Stimulated activated CD8-positive, alpha-beta memory T cell treated with anti-CD3 and anti-CD28 coated beads, Interleukin-12 subunit alpha, Interleukin-12 subunit beta, amount 100 ng/mL, for 1 hour (primary cell): ENCODE measurements around the gene SAA4.
"Not testable (repeated sequence)": the region's sequence is repeated elsewhere in the genome, so short reads cannot be mapped to it uniquely, and the experiment has no call there.

Experiments
- DNase-seq: peaks from one replicate; pipeline ENCODE4 v3.0.0-alpha.2; 2020; ENCODE audit warnings: low read depth

The SAA4 gene

GRCh38 chr11:18246379-18247190 is 10.0 kb upstream of the SAA4 start:
- not testable (repeated sequence) for DNase-seq

GRCh38 chr11:18245396-18245795 is 8.8 kb upstream of the SAA4 start:
- no peak for DNase-seq

- DNase-seq = peak; percentile 33
These were observed 7.3 kb upstream of the SAA4 start for GRCh38 chr11:18243783-18244362.

DNA sequence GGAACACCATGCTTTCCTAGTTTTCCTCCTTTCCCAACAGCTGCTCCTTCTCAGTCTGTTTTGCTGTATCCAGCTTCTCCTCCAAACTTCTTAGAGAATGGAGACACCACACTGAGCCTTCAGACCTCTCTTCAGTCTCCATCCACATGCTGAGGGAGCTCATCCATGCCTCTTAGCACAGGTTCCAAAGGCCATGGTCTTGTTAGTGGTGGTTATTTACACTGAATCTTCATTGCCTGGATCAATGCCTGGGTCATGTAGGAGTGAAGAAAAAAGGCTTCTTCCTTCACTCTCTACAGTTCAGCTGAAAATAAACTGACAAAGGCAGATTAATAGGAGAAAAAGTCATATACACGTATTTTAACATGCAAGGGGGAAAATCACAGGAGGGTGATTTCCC is 3.1 kb upstream of the SAA4 start:
- DNase-seq = no peak

DNA sequence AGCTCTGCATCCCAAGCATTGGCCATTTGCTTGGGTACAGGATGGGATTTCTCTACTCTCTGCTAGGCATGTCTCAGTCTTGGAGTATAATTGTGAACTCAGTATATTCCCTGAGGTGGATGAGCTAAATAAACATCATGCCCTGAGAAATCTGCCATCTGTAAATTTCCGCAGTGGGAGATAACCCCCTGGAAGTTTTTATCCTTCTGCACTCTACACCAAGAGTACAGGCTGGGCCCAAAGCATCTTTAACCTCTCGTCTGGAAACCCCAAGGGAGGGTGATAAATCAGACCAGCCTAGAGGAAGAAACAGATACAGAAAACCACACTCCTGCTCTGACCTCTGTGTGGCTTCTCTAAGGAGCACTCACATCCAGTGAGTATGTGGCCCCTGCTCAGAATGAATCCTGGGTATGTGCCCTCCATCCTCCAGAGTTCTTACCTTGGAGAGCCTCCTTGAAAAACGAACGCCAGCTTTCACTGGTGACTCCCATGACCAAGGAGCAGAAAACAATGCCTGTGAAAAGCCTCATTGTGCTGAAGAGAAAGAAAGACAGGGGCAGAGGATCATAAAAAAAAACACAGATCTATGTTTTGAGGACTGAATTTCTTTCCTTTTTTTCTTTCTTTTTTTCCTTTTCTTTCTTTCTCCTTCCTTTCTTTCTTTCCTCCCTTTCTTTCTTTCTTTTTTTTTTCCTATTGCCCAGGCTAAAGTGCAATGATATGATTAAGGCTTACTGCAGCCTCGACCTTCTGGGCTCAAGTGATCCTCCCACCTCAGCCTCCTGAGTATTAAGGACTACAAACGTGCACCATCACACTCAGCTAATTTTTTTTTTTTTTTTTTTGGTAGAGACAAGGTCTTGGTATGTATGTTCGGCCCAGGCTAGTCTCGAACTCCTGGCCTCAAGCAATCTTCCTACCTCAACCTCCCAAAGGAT is 938 bp downstream of the SAA4 start:
- DNase-seq = no peak

DNA sequence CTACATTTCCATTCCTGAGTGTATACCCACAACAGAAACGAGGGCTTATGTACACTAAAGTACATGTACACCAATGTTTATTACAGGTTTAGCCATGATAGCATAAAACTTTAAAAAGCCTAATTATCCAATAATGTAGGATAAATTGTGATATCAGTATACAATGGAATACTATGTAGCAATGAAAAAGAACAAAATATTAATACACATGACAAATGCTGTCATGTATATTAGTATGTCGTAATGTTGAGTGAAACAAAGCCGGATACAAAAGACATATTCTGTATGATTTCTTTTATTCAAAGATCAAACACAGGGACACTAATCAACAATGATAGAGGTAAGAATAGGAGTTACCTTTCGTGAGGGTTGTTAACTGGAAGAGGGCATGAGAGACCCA is 2.7 kb downstream of the SAA4 start:
- DNase-seq = no peak

DNA sequence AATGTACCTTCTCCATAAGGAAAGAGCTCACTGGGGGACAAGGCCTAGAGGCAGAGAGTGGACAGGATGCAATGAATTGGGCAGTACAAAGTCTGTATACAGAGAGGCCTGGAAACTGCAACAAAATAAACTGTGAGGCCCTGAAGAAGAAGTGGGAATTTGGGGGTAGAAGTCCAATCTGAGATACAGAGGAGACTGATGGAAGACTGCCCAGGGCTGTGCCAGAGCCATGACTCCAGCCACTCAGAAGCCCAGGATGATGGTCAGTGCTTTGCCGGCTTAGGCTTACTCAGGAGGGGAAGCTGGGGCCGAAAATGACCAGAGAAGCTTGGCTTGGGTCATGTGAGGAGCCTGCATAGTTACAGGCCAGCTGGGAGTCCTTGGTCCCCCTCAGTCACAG is 5.7 kb downstream of the SAA4 start:
- DNase-seq = no peak

DNA sequence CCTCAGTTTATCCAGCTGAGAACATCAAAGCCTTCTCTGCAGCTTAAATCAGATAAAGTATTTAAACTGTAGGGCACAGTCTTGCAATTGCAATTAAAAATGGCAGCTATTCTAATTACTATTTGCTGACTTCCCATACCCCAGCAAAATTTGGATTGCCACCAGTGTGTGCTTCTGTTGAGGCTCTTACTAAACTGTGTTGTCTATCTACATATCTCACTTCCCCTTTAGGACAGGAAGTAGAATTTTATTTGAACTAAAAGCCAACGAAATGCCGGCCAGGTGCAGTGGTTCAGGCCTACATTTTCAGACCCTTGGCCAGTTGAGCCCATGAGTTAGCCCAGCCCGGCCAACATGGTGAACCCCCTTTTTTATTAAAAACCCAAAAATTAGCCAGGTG is 7.1 kb downstream of the SAA4 start:
- DNase-seq = no peak

- DNase-seq = no peak
These were observed 10.7 kb downstream of the SAA4 start for GRCh38 chr11:18225913-18226312.

DNA sequence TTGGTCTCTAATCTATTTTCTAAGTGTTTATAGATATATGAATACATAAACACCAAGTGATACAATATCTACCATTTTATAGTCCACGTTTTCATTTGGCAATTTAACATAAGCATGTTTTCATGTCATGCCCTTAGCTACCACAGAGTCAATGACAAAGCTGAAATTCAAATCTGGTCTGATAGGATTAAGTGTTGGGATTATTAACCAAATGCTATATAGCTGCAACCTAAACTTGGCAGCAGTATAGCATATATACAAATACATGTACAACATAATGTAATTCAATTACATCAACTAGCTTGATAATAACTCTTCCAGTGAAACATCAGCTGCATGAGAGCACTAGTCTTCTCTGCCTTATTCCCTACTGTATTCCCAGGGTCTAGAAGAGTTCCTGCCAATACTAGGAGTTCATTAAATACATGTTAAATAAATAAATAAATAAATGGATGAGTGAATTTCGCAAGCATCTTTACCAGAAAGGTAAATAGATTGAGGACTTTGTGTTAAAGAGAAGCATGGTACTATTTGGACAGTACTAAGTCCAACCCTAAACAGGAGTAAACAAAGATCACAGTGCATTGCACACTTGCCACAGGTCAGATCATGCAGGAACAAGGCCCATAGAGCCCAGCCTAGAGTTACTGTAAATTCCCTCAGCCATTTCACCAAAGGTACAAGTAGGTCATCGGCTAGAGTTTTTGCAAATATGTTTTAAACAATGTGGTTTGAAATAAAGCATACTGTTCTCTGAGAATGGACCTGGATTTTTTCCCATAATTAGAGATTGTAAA is 12.8 kb downstream of the SAA4 start:
- DNase-seq = no peak

DNA sequence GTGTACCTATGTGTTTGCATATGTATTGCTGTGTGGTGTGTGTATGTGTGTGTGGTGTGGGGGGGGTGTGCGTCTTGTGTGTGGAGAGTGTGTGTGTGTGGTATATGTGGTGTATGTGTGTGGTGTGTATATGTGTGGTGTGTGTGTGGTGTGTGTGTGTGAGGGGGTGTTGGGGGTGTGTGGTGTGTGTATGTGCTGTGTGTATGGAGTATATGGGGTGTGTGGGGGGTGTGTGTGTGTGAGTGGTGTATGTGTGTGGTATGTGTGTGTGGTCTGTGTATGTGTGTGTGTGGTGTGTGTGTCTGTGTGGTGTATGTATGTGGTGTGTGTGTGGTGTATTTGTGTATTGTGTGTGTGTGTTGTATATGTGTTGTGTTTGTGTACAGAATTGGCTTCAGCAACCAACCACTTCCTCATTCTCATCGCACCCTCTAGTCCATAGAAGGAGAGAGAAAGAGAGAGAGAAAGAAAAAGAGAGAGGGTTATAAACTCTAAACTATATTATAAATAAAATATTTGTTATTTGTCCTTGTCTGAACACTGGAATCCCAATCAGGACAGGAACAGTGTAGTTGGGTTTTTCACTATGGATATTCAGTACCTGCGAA is 13.7 kb downstream of the SAA4 start:
- DNase-seq = no peak

DNA sequence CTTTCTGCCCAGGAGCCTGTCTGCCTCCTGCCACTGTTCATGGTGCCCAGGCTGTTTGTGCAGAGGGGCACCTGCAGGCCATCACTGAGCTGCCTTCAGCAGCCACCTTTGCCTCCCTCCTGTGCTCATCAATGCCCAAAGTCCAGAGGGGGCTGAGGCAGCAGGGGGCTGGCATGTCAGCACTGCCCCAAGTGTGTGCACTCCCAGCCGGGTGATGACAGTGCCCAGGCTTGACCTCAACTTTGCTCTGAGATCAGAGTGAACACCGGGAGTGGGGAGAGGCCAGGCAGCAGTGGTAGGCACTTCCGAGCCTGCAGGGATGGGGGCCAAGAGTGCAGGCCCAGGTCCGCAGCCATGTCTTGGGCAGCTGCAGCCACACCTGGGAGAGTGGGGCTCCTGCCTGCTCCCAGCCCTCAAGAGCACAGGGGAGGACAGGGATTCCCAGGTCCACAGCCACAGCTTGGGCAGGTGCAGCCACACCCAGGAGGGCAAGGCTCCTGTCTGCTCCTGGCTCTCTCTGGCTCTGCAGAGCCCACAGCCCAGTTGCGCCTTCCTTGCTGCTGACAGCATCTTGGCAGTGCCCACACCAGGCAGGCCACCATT is 15.2 kb downstream of the SAA4 start:
- DNase-seq = no peak

GRCh38 chr11:18209058-18209457 is 27.5 kb downstream of the SAA4 start:
- DNase-seq = no peak

DNA sequence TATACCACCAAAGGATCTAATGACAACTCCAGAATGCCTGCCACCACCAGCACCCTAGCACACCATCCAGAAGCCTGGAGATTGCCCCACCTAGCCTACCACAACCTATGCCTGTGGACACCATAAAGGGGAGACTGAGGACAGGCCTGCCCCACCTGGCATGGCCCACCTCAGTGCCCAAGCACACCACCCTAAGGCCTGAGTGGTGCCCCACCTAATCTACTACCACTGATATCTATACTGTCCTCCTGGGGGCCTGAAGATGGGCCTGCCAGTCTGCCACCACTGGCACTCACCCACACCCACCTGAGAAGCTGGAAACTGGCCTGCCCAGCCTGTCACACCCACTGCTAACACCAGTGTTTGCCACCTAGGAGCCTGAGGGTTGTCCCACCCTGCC is 31.8 kb downstream of the SAA4 start:
- DNase-seq = no peak

DNA sequence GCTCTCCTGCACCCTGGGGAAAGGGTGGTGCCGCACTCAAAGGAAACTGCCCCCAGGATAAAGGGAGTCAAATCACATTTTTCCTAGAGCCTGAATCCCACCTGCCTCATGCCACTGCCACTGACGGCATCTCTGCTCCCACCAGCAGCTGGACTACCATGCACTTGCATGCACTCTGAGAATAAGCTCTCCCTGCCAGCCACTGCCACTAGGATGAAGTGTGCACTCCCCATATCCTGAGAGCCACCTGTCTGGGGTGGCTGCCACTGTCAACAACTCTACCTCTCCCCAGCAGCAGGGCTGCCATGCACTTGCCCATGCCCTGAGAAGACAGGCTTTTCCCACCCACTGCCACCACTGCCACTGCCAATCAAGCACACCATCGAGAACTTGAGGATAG is 32.4 kb downstream of the SAA4 start:
- DNase-seq = no peak

- no peak for DNase-seq
These were observed 32.9 kb downstream of the SAA4 start for GRCh38 chr11:18203723-18204122.

DNA sequence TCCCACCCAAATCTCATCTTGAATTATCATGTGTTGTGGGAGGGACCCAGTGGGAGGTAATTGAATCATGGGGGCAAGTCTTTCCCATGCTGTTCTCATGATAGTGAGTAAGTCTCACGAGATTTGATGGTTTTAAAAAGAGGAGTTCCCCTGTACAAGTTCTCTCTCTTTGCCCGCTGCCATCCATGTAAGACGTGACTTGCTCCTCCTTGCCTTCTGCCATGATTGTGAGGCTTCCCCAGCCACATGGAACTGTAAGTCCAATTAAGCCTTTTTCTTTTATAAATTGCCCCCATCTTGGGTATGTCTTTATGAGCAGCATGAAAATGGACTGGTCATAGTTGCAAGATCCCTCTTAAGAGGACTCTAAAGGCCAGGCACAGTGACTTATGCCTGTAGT is 38.9 kb downstream of the SAA4 start:
- not testable (repeated sequence) for DNase-seq

GRCh38 chr11:18196532-18196931 is 40.1 kb downstream of the SAA4 start:
- DNase-seq = no peak

DNA sequence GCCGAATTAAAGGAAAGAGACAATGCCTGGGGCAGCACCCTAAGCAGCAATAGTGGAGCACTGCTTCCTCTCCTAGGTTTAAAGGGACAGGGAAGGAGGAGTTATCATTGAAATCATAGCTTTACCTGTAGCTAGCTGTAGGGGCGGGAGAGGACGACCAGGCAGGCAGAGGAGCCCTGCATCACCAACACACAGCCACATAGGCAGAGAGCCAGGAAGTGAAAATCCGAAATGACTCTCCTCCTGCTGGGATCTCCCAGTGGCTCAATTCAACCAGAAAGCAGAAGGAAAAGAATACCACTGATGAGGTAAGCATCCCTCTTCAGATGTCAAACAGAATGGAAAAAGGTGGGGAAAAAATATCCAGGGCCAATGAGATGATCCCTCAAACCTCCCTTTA is 43.6 kb downstream of the SAA4 start:
- DNase-seq = no peak

DNA sequence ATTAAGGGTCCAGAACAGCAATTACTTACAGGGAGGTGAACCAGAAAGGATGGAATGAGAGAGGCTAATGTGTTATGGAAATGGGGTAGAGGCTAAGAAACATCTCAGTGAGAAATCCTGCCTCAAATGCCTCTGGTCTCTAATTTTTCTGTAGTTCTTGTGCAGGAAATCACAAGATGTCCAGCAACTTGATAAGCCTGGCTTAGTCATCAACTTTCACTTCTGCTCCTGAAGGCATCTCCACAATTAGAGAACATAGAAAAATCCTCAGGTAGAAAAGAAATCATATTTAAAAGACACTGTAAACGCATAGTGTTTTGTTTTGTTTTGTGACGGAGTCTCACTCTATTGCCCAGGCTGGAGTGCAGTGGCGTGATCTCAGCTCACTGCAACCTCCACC is 45.2 kb downstream of the SAA4 start:
- DNase-seq = no peak
